Upper lobe of left lung (tissue), 4 donors: ENCODE results near the gene INO80D.

Source experiments
- CTCF ChIP-seq, 6 experiments: fragments of 450-650 bp in 4 of 6; fragments of 200-600 bp in 2 of 6; sonication (generic) in 2 of 6; IDR thresholded peaks; one replicate each; pipeline ENCODE4 v1.5.1; 2016 to 2019; ENCODE audit warnings: antibody characterized with exemption in 6 of 6
- EP300 ChIP-seq, 4 donors: sonication (generic); formaldehyde crosslinking; IDR thresholded peaks; one replicate each; pipeline ENCODE4 v1.5.1; 2017; ENCODE audit warnings: antibody characterized with exemption in 4 of 4, control low read depth in 2 of 4
- POLR2A ChIP-seq, 4 donors: fragments of 450-650 bp; IDR thresholded peaks; one replicate each; pipeline ENCODE4 v1.5.1; 2016 to 2017; ENCODE audit warnings: antibody characterized with exemption in 4 of 4, mild to moderate bottlenecking in 2 of 4
- POLR2AphosphoS5 ChIP-seq, 2 donors: sonication (generic); formaldehyde crosslinking; IDR thresholded peaks; one replicate each; pipeline ENCODE4 v1.5.1; 2017; ENCODE audit warnings: antibody characterized with exemption in 2 of 2

- no peak for TF ChIP-seq CTCF (IDR thresholded peaks at IDR 0.05)
- TF ChIP-seq POLR2A (IDR thresholded peaks at IDR 0.05), result no peak
- no peak for TF ChIP-seq POLR2AphosphoS5 (IDR thresholded peaks at IDR 0.05)
- no peak for TF ChIP-seq EP300 (IDR thresholded peaks at IDR 0.05)
Measured at GRCh38 chr2:206049392-206049791, 36.6 kb downstream of the INO80D start.
